HepG2 (cell line): ENCODE data around the gene PAIP2. TPM values are rescaled to one million over a fixed set of nuclear protein-coding genes. Genes with fewer than 3 reads are reported as not detected.

Experiments used
- ATF6 ChIP-seq: sonication (generic); formaldehyde crosslinking; conservative IDR thresholded peaks from 2 replicates; pipeline ENCODE4 v1.4.0; 2020; ENCODE audit warnings: missing genetic modification reagents
- DZIP1 ChIP-seq: sonication (generic); formaldehyde crosslinking; IDR thresholded peaks from 2 replicates; pipeline ENCODE4 v1.5.0; 2020; ENCODE audit warnings: mild to moderate bottlenecking, missing genetic modification reagents
- ETS1 ChIP-seq: sonication (generic); formaldehyde crosslinking; IDR thresholded peaks from 2 replicates; pipeline ENCODE4 v1.4.0; 2020; ENCODE audit warnings: missing genetic modification reagents
- FIP1L1 ChIP-seq: fragments of 200-400 bp; formaldehyde crosslinking; IDR thresholded peaks from 2 replicates; pipeline ENCODE4 v1.6.1; 2018; ENCODE audit warnings: low read depth, mild to moderate bottlenecking, low read length, moderate library complexity, borderline replicate concordance; ENCODE audit not compliant: insufficient read depth
- FOXK2 ChIP-seq: fragments of 450-650 bp; IDR thresholded peaks from 2 replicates; pipeline ENCODE4 v1.6.1; 2016
- IRF1 ChIP-seq: sonication (generic); formaldehyde crosslinking; IDR thresholded peaks from 2 replicates; pipeline ENCODE4 v1.4.0; 2020; ENCODE audit warnings: low read depth, mild to moderate bottlenecking, missing genetic modification reagents
- KAT7 ChIP-seq: IDR thresholded peaks from 2 replicates; pipeline ENCODE4 v1.6.1; 2018; ENCODE audit warnings: borderline replicate concordance, missing compliant biosample characterization
- MAFK ChIP-seq, 2 experiments: IDR thresholded peaks in 1 of 2; conservative IDR thresholded peaks in 1 of 2; 2 replicates each; pipeline ENCODE4 v1.6.1; 2011; ENCODE audit warnings: improper control_type of control experiment in 2 of 2, low read length in 2 of 2
- NKX3-1 ChIP-seq: sonication (generic); formaldehyde crosslinking; IDR thresholded peaks from 2 replicates; pipeline ENCODE4 v1.5.0; 2020; ENCODE audit warnings: missing genetic modification reagents
- STAT5B ChIP-seq: sonication (generic); formaldehyde crosslinking; IDR thresholded peaks from 2 replicates; pipeline ENCODE4 v1.4.0; 2020; ENCODE audit warnings: missing genetic modification reagents
- TAF1 ChIP-seq: sonication (generic); formaldehyde crosslinking; IDR thresholded peaks from 2 replicates; pipeline ENCODE4 v1.4.0; 2020; ENCODE audit warnings: missing genetic modification reagents
- TFAP4 ChIP-seq: sonication (generic); IDR thresholded peaks from 2 replicates; pipeline ENCODE4 v1.6.1; 2016; ENCODE audit warnings: low read depth, borderline replicate concordance
- XBP1 ChIP-seq: sonication (generic); formaldehyde crosslinking; IDR thresholded peaks from 2 replicates; pipeline ENCODE4 v1.5.0; 2020; ENCODE audit warnings: missing genetic modification reagents
- ZBTB37 ChIP-seq: sonication (generic); formaldehyde crosslinking; IDR thresholded peaks from 2 replicates; pipeline ENCODE4 v1.4.0; 2020; ENCODE audit warnings: mild to moderate bottlenecking, missing genetic modification reagents
- ZMYM2 ChIP-seq: sonication (generic); formaldehyde crosslinking; IDR thresholded peaks from 2 replicates; pipeline ENCODE4 v1.8.0; 2022; ENCODE audit warnings: mild to moderate bottlenecking, missing genetic modification reagents
- ZNF124 ChIP-seq: sonication (generic); formaldehyde crosslinking; IDR thresholded peaks from 2 replicates; pipeline ENCODE4 v1.4.0; 2020; ENCODE audit warnings: missing genetic modification reagents
- ZNF136 ChIP-seq: sonication (generic); formaldehyde crosslinking; IDR thresholded peaks from 2 replicates; pipeline ENCODE4 v1.8.1; 2022; ENCODE audit warnings: low read depth, mild to moderate bottlenecking, moderate library complexity, missing genetic modification reagents
- ZNF20 ChIP-seq: sonication (generic); formaldehyde crosslinking; IDR thresholded peaks from 2 replicates; pipeline ENCODE4 v1.4.0; 2020; ENCODE audit warnings: mild to moderate bottlenecking, moderate library complexity, missing genetic modification reagents
- ZNF619 ChIP-seq: sonication (generic); formaldehyde crosslinking; IDR thresholded peaks from 2 replicates; pipeline ENCODE4 v1.4.0; 2020; ENCODE audit warnings: mild to moderate bottlenecking, missing genetic modification reagents
- ZNF816 ChIP-seq: sonication (generic); formaldehyde crosslinking; IDR thresholded peaks from 2 replicates; pipeline ENCODE4 v1.8.0; 2022; ENCODE audit warnings: missing genetic modification reagents, mild to moderate bottlenecking, borderline replicate concordance
- polyA plus RNA-seq, 8 experiments: library from polyadenylated mRNA; depleted of rRNA in 3 of 8; stranded (reverse) in 7 of 8; unstranded in 1 of 8; fragments of >200 nt; fragmentation: Illumina TruSeq in 4 of 8; extraction: Trizol in 4 of 8; gene quantifications; 2 replicates each; pipeline versions ENCODE4 v1.2.1 to v1.2.3, GENCODE V29; 2011 to 2016; ENCODE audit warnings: low read depth in 4 of 8, missing spikeins in 1 of 8, mixed read lengths in 1 of 8; ENCODE audit not compliant: insufficient read depth in 1 of 8
- total RNA-seq, 5 experiments: library from RNA; depleted of rRNA; stranded (reverse); fragments of >200 nt; fragmentation: Illumina TruSeq; extraction: Trizol; gene quantifications; 2 replicates each; pipeline ENCODE4 v1.2.3, GENCODE V29; 2016; ENCODE audit warnings: low read depth in 1 of 5

The PAIP2 gene
- total and polyA plus RNA-seq, 2 of the 13 experiments (the other 11 are each of a cell fraction or from before 2014, with no cell fraction given) = 61.5 to 76.3 TPM

- TF ChIP-seq FIP1L1 = peak; percentile 79; the same call in 1 of the 2 replicates
- TF ChIP-seq ETS1 = no peak
- 0 out of 2 replicates have a peak, but pooled peaks have one; percentile 23 for TF ChIP-seq NKX3-1
- no peak for TF ChIP-seq IRF1 (CRISPR knock-in tag)
- TF ChIP-seq MAFK (conservative IDR thresholded peaks at IDR 0.05 in 1 of 2, IDR thresholded peaks at IDR 0.05 in 1 of 2; ENCODE audit: low read length in 2 of 2) = no peak
- 0 out of 2 replicates have a peak, but pooled peaks have one; percentile 12 for TF ChIP-seq FOXK2
- TF ChIP-seq KAT7 (CRISPR knock-in tag) = peak; percentile 58; the same call in 1 of the 2 replicates
- TF ChIP-seq ZNF20 = no peak
- no peak for TF ChIP-seq ATF6 (CRISPR knock-in tag)
- no peak for TF ChIP-seq XBP1 (CRISPR knock-in tag)
- peak; percentile 75; the same call in 1 of the 2 replicates for TF ChIP-seq ZNF816
- TF ChIP-seq TFAP4 = no peak
- TF ChIP-seq ZBTB37 (CRISPR knock-in tag) = peak; percentile 71; the same call in 1 of the 2 replicates
- TF ChIP-seq TAF1 = peak; percentile 94
- TF ChIP-seq ZNF136 = no peak
- TF ChIP-seq ZNF124 (CRISPR knock-in tag) = no peak
- TF ChIP-seq ZNF619 (CRISPR knock-in tag) = 0 out of 2 replicates have a peak, but pooled peaks have one; percentile 23
- TF ChIP-seq ZMYM2 (CRISPR knock-in tag) = peak; percentile 79
- TF ChIP-seq STAT5B (CRISPR knock-in tag) = no peak
- no peak for TF ChIP-seq DZIP1 (CRISPR knock-in tag)
Observed at GRCh38 chr5:139341689-139342422, at the start of gene PAIP2 (continued).
